ENCODE measurements around the gene ADGRL2. TPM values are rescaled to one million over a fixed set of nuclear protein-coding genes. Genes with fewer than 3 reads are reported as not detected.

The ADGRL2 gene
- polyA plus RNA-seq, 1 donor from 2014 or later = 190 TPM

DNA sequence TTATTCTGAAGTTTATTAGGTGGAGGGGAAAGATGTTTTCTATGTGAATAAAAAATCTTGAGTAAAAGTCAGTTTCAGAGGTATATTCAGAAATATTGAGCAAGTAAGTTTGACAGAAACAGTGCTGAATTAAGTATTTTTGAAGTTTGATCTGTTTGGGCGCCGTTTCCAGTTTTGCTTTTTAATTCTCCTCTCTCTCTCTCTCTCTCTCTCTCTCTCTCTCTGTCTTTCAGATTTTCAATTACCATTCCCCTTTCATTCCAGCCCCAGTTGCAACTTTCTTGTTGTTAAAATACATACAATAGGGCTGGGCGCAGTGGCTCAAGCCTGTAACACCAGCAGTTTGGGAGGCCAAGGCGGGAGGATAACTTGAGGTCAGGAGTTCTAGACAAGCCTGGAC, 24.0 kb downstream of the ADGRL2 start:
- Histone ChIP-seq H3K4me3 (ENCODE audit: low read length) (no peak overlapping the region), H3F3A (ENCODE audit: insufficient read depth, low read length, poor library complexity, severe bottlenecking) (no peaks in the 10 kb centered on the region), H3K9me3 (ENCODE audit: low read length) (no peaks in the 10 kb centered on the region), H3K27ac (ENCODE audit: low read length) (no peak overlapping the region), H3K9me2 (ENCODE audit: insufficient read depth, low read length) (no peaks in the 10 kb centered on the region), H4K20me1 (ENCODE audit: insufficient read depth) (no peaks in the 10 kb centered on the region), H2AFZ (ENCODE audit: low read depth, low read length) (no peak overlapping the region), H3K4me2 (ENCODE audit: low read length) (no peak overlapping the region), H3K79me2 (replicated peaks; ENCODE audit: insufficient read depth, low read length) (peaks cover 96% of the 10 kb centered on the region), H3K9ac (ENCODE audit: low read length) (no peak overlapping the region), H3K36me3 (ENCODE audit: insufficient read depth, low read length) (no peaks in the 10 kb centered on the region), H3K27me3 (ENCODE audit: insufficient read depth, low read depth, low read length) (no peaks in the 10 kb centered on the region)
- no peak for TF ChIP-seq RAD21 (conservative IDR thresholded peaks at IDR 0.05)
- TF ChIP-seq EZH2 (IDR thresholded peaks at IDR 0.05; ENCODE audit: borderline replicate concordance, insufficient read depth, low read length, poor library complexity, severe bottlenecking) = no peak
- TF ChIP-seq, protein P1, sequence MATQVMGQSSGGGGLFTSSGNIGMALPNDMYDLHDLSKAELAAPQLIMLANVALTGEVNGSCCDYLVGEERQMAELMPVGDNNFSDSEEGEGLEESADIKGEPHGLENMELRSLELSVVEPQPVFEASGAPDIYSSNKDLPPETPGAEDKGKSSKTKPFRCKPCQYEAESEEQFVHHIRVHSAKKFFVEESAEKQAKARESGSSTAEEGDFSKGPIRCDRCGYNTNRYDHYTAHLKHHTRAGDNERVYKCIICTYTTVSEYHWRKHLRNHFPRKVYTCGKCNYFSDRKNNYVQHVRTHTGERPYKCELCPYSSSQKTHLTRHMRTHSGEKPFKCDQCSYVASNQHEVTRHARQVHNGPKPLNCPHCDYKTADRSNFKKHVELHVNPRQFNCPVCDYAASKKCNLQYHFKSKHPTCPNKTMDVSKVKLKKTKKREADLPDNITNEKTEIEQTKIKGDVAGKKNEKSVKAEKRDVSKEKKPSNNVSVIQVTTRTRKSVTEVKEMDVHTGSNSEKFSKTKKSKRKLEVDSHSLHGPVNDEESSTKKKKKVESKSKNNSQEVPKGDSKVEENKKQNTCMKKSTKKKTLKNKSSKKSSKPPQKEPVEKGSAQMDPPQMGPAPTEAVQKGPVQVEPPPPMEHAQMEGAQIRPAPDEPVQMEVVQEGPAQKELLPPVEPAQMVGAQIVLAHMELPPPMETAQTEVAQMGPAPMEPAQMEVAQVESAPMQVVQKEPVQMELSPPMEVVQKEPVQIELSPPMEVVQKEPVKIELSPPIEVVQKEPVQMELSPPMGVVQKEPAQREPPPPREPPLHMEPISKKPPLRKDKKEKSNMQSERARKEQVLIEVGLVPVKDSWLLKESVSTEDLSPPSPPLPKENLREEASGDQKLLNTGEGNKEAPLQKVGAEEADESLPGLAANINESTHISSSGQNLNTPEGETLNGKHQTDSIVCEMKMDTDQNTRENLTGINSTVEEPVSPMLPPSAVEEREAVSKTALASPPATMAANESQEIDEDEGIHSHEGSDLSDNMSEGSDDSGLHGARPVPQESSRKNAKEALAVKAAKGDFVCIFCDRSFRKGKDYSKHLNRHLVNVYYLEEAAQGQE (IDR thresholded peaks at IDR 0.05; ENCODE audit: borderline replicate concordance) = no peak
- TF ChIP-seq, protein P2, sequence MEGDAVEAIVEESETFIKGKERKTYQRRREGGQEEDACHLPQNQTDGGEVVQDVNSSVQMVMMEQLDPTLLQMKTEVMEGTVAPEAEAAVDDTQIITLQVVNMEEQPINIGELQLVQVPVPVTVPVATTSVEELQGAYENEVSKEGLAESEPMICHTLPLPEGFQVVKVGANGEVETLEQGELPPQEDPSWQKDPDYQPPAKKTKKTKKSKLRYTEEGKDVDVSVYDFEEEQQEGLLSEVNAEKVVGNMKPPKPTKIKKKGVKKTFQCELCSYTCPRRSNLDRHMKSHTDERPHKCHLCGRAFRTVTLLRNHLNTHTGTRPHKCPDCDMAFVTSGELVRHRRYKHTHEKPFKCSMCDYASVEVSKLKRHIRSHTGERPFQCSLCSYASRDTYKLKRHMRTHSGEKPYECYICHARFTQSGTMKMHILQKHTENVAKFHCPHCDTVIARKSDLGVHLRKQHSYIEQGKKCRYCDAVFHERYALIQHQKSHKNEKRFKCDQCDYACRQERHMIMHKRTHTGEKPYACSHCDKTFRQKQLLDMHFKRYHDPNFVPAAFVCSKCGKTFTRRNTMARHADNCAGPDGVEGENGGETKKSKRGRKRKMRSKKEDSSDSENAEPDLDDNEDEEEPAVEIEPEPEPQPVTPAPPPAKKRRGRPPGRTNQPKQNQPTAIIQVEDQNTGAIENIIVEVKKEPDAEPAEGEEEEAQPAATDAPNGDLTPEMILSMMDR (IDR thresholded peaks at IDR 0.05; ENCODE audit: poor library complexity, severe bottlenecking) = no peak
- TF ChIP-seq MXI1 (conservative IDR thresholded peaks at IDR 0.05; ENCODE audit: poor library complexity, severe bottlenecking) = no peak
- TF ChIP-seq SMC3 (conservative IDR thresholded peaks at IDR 0.05; ENCODE audit: poor library complexity) = no peak
- no peak for TF ChIP-seq TAF1 (IDR thresholded peaks at IDR 0.05; ENCODE audit: low read depth)
- TF ChIP-seq EP300 (conservative IDR thresholded peaks at IDR 0.05; ENCODE audit: poor library complexity, severe bottlenecking) = no peak
- no peak for TF ChIP-seq POLR2AphosphoS5 (IDR thresholded peaks at IDR 0.05)

DNA sequence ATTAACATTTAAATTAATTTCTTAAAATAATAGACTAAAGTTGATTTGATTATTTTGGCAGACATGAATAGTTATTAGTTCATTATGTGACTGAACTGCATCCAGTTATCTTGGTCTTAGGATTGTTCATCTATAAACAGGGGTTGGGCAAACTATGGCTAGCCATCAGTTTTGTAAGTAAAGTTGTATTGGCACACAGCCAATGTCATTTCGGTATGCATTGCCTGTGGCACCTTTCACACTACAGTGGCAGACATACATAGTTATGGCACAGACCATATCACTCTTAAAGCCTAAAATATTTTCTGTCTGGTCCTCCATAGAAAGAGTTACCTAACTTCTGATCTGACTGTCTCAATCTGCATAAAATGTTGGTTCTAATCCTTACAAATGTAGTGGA, 27.2 kb downstream of the ADGRL2 start:
- no peaks in the 10 kb centered on the region for H4K20me1 ChIP-seq (ENCODE audit: insufficient read depth)
- TF ChIP-seq, protein P2 (IDR thresholded peaks at IDR 0.05; ENCODE audit: poor library complexity, severe bottlenecking) = no peak
- TF ChIP-seq, protein P1 (IDR thresholded peaks at IDR 0.05; ENCODE audit: borderline replicate concordance) = no peak
- TF ChIP-seq MXI1 (conservative IDR thresholded peaks at IDR 0.05; ENCODE audit: poor library complexity, severe bottlenecking) = no peak
- no peak for TF ChIP-seq EP300 (conservative IDR thresholded peaks at IDR 0.05; ENCODE audit: poor library complexity, severe bottlenecking)
- TF ChIP-seq TAF1 (IDR thresholded peaks at IDR 0.05; ENCODE audit: low read depth) = no peak
- no peak for TF ChIP-seq SMC3 (conservative IDR thresholded peaks at IDR 0.05; ENCODE audit: poor library complexity)
- no peak for TF ChIP-seq POLR2AphosphoS5 (IDR thresholded peaks at IDR 0.05)
- no peak for TF ChIP-seq EZH2 (IDR thresholded peaks at IDR 0.05; ENCODE audit: borderline replicate concordance, insufficient read depth, low read length, poor library complexity, severe bottlenecking)
- TF ChIP-seq RAD21 (conservative IDR thresholded peaks at IDR 0.05) = no peak

More for the DNA sequence above, 27.2 kb downstream of the ADGRL2 start:
- no peak overlapping the region for H2AFZ ChIP-seq (ENCODE audit: low read depth, low read length)
- no peak overlapping the region for H3K4me2 ChIP-seq (ENCODE audit: low read length)
- no peak overlapping the region for H3K9ac ChIP-seq (ENCODE audit: low read length)
- H3K27ac ChIP-seq (ENCODE audit: low read length) = no peak overlapping the region
- H3K36me3 ChIP-seq (ENCODE audit: insufficient read depth, low read length) = no peaks in the 10 kb centered on the region
- no peaks in the 10 kb centered on the region for H3F3A ChIP-seq (ENCODE audit: insufficient read depth, low read length, poor library complexity, severe bottlenecking)
- no peak overlapping the region for H3K4me3 ChIP-seq (ENCODE audit: low read length)
- H3K79me2 ChIP-seq (replicated peaks; ENCODE audit: insufficient read depth, low read length) = peaks cover 95% of the 10 kb centered on the region
- H3K27me3 ChIP-seq (ENCODE audit: insufficient read depth, low read depth, low read length) = no peaks in the 10 kb centered on the region
- no peaks in the 10 kb centered on the region for H3K9me2 ChIP-seq (ENCODE audit: insufficient read depth, low read length)
- H3K9me3 ChIP-seq (ENCODE audit: low read length) = no peaks in the 10 kb centered on the region

Data from neural cell (in vitro differentiated cells).